Kidney epithelial cell (primary cell): ENCODE data around the gene HOXB4. TPM values are rescaled to one million over a fixed set of nuclear protein-coding genes. Genes with fewer than 3 reads are reported as not detected.
A peak's percentile ranks its signal among the peaks of the same experiment; 100 is the strongest.

Source experiments
- DNase-seq: peaks from one replicate; pipeline ENCODE4 v3.0.0-alpha.2; 2010; ENCODE audit warnings: low read depth
- H3K27me3 ChIP-seq: 2 replicates; pipeline ENCODE4 v1.6.0; 2011; ENCODE audit warnings: low read length; ENCODE audit not compliant: control insufficient read depth, insufficient read depth
- H3K36me3 ChIP-seq: 2 replicates; pipeline ENCODE4 v1.5.1; 2011; ENCODE audit warnings: low read length; ENCODE audit not compliant: control insufficient read depth, insufficient read depth
- H3K4me3 ChIP-seq: 2 replicates; pipeline ENCODE4 v1.5.1; 2011; ENCODE audit warnings: low read depth, mild to moderate bottlenecking, control low read depth, low read length
- total RNA-seq: library from RNA; depleted of rRNA; stranded (reverse); fragments of >200 nt; gene quantifications from 2 replicates; pipeline ENCODE4 v1.2.3, GENCODE V29; 2015
- TF ChIP-seq, protein P1 (sequence below): IDR thresholded peaks from 2 replicates; pipeline ENCODE4 v1.5.1; 2011; ENCODE audit warnings: mild to moderate bottlenecking, moderate library complexity, low read length, control low read depth, inconsistent platforms; ENCODE audit not compliant: insufficient read depth, poor library complexity, severe bottlenecking

HOXB4 gene
- total RNA-seq, 1 donor from 2014 or later = 3.6 TPM

DNA sequence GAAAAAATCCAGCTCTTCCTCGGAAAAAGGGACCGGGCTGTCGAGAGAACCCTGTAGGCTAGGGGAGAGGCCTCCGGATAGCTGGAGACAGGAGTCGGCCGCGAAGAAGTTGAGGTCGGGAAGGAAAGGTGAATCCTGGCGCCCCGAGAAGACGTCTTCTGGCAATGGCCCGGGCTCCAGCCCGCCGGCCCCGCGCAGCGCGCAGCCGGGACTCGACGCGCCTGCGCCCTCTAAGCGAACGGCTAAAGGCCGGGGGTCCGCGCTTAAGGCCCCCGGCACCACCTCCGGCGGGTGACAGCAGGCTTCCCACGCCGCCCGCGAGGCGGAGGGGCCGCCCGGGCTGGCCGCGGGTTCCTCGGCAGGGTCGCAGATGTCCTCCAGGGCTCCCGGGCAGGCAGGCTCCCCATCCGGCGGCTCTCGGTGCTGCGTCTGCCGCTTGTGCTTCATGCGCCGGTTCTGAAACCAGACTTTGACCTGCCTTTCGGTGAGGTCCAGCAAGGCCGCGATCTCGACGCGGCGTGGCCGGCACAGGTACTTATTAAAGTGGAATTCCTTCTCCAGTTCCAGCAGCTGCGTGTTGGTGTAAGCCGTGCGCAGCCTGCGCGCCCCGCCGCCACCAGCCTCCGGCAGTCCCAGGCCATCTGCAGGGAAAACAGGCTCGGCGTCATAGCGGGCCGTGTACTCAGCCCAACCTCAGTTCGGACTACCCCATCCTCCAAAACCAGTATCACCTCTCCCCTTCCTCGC is 34.9 kb downstream of the HOXB4 start:
- H3K4me3 ChIP-seq = peak overlapping the region; percentile 87
- no peaks in the 10 kb centered on the region for H3K27me3 ChIP-seq
- DNase-seq = no peak
- H3K36me3 ChIP-seq = peaks cover 5% of the 10 kb centered on the region
- TF ChIP-seq, protein P1, sequence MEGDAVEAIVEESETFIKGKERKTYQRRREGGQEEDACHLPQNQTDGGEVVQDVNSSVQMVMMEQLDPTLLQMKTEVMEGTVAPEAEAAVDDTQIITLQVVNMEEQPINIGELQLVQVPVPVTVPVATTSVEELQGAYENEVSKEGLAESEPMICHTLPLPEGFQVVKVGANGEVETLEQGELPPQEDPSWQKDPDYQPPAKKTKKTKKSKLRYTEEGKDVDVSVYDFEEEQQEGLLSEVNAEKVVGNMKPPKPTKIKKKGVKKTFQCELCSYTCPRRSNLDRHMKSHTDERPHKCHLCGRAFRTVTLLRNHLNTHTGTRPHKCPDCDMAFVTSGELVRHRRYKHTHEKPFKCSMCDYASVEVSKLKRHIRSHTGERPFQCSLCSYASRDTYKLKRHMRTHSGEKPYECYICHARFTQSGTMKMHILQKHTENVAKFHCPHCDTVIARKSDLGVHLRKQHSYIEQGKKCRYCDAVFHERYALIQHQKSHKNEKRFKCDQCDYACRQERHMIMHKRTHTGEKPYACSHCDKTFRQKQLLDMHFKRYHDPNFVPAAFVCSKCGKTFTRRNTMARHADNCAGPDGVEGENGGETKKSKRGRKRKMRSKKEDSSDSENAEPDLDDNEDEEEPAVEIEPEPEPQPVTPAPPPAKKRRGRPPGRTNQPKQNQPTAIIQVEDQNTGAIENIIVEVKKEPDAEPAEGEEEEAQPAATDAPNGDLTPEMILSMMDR = no peak

DNA sequence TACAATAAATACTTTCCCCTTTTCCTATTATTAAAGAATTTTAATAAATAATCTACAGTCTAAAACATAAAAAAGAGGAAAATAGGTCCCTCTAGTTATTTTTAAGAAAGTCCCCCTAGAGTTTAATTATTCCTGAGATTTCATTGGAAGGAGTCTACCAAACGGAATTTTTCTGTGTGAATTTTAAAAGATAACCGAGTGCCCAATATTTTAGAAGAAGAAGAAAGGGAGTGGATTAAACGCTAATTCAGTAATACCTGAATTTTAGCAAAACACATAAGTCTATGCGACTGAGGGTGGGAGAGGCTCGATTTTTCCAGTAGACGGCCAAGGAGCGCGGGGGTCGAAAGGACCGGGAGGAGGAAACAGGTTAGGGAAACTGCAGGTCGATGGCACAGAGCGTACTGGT is 35.4 kb downstream of the HOXB4 start:
- TF ChIP-seq, protein P1 = no peak
- Histone ChIP-seq H3K27me3 (no peaks in the 10 kb centered on the region), H3K4me3 (peak overlapping the region; percentile 87), H3K36me3 (peaks cover 5% of the 10 kb centered on the region)
- DNase-seq = no peak

DNA sequence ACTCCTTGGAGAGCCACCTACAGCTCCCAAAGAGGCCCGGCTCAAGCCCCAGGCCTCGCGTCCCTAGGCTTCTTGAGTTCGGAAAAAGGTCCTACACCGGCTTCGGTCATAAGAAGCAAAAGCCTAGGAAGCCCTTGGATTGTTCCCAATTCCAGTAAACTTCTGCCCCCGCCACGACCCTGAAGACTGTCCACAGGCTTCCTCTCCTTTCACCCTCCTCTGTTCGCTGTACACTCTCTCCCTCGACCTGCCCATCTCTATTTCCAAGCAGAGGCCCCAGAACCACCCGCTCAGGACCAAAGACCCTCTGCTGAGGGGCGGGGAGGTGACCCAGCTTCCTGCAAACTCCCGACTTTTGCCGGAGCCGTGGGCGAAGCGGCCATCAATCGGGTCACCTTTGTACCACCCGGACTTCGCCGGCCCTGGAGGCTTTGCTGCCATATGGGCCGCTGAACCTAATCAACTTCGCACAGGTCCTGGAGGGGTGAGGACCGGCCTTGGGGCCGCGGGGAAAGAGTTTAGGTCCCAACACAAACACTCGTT is 36.0 kb downstream of the HOXB4 start:
- H3K27me3 ChIP-seq = no peaks in the 10 kb centered on the region
- DNase-seq = no peak

DNA sequence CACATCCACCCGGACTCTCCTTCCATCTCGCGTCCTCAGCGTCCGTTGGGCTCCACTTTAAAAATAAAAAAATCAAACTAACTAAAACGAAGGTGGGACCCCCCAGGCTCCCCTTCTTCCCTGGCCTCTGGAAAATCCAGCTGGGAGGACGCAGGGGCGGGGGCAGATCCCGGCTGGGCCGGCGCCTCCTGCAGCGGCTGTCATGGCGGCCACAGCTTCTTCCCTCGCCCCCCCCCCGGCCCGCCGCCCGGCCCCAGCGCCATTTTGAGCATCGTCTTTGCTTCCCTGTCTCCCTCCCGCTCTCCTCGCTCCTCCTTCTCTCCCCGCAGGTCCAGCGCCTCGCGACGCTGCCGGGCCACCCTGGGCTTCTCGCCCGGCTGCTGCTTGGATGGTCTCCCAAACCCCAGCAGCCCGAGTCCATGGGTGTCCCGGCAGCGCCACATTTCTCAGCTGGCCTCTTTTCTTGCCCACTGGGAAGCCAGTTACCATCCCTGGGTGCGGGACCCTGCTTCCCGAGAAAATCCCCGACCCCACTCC is 36.5 kb downstream of the HOXB4 start:
- Histone ChIP-seq H3K4me3 (peak overlapping the region; percentile 87), H3K27me3 (no peaks in the 10 kb centered on the region), H3K36me3 (peaks cover 5% of the 10 kb centered on the region)
- TF ChIP-seq, protein P1 = no peak
- no peak for DNase-seq

More for the DNA sequence above, 36.0 kb downstream of the HOXB4 start:
- TF ChIP-seq, protein P1 = no peak
- Histone ChIP-seq H3K4me3 (peak overlapping the region; percentile 87), H3K36me3 (peaks cover 5% of the 10 kb centered on the region)

DNA sequence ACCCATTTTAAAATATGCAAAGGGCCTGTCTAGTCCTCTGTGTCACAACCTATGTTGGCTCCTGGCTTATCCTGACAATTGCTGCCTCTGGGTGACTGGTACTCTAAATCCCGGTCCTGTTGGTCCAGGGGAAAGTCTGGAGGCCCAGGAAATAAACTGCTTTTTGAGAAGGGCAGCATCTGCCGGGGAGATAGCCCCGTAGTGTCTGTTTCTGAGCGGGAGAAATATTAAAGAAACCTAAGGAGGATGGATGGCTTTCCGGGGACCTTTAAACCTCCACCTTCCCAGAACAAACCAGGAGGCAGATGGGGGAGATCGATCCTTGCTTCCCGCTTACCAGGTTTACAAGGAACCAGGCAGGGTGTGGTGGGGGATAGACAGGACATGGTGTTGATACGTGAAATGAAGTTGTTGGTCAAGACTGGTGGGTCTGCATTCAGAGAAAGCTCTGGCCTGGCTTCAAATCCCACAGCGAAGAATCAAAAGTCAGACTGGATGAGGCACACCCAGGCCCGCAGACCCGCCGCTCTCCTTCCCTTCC is 37.0 kb downstream of the HOXB4 start:
- H3K27me3 ChIP-seq = no peaks in the 10 kb centered on the region
- TF ChIP-seq, protein P1 = no peak
- no peak for DNase-seq
- H3K4me3 ChIP-seq = peak overlapping the region; percentile 87
- peaks cover 5% of the 10 kb centered on the region for H3K36me3 ChIP-seq
